Measurements from ENCODE around the gene ZNF747.
A peak's percentile ranks its signal among the peaks of the same experiment; 100 is the strongest.

Gene ZNF747

DNA sequence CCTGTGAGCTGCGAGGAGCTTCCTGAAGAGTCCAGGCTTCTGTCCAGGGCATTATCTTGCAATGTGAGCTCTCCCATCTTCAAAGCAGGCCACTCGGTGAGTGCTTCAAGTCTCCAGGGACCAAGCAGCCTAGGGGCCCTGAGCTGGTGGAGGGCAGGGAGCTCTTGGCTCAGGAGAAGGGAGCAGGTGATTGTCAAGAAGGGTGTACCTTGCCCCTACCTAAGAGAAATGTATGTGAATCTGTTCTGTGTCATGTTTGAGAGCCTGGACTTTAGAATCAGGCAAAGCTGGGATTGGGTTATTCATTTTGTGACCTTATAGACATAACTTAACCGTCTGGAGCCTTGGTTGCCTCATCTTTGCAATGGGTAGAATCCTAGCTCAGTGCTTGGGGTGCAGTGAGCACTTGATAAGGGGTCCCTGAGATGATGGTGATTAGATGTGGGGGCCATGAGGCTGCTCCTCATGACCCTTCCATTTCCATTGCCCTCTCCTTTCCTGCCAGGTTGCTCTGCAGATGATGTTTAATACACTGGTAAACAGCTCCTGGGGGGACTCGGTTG is 24.2 kb downstream of the ZNF747 start:
- no peak for DNase-seq

- no peak for DNase-seq
Observed at GRCh38 chr16:30509081-30509765, 25.4 kb downstream of the ZNF747 start.

- no peak for DNase-seq
Observed at GRCh38 chr16:30503403-30504296, 31.0 kb downstream of the ZNF747 start.

DNA sequence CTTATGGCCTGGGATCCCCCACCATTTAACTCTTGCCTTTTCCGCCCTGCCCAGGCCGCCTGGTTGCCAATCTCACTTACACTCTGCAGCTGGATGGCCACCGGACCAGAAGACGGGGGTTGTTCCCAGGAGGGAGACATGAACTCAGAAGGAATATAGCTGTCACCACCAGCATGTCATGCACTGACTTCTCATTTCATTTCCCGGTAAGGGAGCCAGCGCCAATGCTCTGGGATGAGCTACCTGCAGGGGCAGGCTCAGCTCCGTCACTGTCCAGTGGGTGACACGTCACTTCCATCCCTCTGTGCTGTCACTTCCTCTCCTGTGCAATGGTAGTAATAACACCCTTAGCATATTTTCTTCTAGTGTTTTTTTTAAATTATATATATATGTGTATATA is 35.4 kb downstream of the ZNF747 start:
- no peak for DNase-seq

DNA sequence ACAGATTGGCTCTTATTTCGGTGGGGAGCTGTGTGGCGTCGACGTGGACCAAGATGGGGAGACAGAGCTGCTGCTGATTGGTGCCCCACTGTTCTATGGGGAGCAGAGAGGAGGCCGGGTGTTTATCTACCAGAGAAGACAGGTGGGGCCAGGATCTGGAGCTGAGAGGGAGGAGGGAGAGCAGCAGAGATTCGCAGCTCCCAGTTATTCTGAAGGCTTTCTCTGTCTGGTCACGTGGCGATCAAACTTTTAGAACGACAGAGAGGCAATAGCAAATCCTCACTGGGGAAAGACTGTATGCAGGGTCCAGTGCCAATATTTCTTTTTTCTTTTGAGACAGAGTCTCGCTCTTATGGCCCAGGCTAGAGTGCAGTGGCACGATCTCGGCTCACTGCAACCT is 39.9 kb downstream of the ZNF747 start:
- DNase-seq, result no peak

- no peak for DNase-seq
Observed at GRCh38 chr16:30493941-30494488, 40.6 kb downstream of the ZNF747 start.

DNA sequence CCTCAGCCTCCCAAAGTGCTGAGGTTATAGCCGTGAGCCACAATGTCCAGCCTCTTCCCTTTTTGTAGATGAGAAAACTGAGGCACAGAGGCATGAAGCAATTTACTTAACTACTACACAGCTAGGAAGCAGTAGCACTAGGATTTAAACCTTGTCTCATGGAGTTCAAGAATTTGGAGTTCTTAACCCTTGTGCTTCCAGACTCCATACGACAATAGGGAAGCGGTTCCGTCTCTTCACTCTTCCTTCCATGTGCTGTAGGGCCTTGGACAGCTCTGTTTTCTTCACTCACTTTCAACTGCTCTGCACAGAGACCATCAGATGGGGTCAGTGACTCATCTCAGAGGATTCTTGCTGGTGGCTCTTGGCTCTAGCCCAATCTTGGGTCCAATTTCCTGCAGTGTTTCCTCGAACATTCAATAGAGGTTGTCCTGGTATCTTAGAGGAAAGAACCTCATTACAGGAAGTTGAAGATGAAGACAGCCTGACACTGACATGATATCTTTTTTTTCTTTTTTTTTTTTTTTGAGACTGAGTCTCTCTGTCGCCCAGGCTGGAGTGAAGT is 42.8 kb downstream of the ZNF747 start:
- peak; percentile 19 for DNase-seq

DNA sequence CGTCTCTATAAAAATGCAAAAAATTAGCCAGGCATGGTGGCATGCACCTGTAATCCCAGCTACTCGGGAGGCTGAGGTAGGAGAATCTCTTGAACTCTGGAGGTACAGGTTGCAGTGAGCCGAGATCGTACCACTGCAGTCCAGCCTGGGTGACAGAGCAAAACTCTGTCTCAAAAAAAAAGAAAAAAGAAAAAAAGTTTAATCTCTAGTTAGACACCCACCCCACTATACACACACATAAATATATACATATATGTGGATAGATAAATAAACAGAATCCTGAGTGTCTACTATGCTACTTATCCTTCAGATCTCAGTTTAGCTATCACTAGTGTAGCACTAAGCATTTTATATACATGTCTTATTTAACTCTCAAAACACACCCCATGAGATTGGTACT is 43.4 kb downstream of the ZNF747 start:
- DNase-seq, result no peak

- DNase-seq, result no peak
Observed at GRCh38 chr16:30490210-30490609, 44.4 kb downstream of the ZNF747 start.

DNA sequence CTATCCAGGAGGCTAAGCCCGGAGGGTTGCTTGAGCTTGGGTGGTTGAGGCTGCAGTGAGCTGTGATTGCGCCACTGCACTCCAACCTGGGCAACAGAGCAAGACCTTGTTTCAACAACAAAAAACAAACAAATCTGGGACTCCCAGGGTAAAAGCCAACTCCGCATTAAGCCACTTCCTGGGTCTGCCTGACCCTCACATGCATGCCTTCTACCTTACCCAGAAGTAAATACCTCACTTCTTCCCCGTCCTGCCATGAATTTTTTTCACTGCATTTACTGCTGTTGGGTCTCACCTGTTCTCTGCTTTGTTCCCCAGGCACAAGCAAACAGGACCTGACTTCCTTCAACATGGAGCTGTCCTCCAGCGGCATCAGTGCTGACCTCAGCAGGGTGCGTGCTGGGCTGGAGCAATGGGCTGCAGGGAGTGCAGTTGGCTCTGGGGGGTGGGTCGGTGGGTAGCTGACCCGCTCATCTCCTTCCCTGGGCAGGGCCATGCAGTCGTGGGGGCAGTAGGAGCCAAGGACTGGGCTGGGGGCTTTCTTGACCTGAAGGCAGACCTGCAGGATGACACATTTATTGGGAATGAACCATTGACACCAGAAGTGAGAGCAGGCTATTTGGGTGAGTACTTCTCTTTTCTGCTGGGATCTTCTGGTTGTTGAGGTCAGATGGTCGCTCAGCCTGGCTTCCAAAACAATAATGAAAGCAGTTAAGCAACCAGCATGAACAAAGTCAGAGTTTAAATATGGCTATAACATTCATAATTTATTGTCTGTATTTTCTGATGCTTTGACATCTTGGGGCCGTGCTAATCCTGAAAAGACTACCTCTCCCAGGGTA is 45.7 kb downstream of the ZNF747 start:
- DNase-seq, result no peak

GRCh38 chr16:30485818-30486436 is 48.7 kb downstream of the ZNF747 start:
- no peak for DNase-seq

DNA sequence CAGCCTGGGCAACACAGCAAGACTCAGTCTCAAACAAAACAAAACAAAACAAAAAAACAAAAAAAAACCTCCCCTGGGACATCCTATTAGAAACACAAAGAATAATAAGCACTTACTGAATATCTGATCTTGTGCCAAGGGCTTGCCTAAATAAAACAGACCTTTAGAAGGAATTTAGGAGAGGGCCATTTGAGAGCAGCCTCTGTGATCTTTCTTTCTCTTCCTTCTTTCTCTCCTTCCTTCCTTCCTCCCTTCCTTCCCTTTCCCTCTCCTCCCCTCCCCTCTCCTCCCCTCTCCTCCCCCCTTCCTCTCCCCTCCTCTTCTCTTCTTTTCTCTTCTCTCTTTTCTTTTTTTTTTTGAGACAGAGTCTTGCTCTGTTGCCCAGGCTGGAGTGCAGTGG is 49.8 kb downstream of the ZNF747 start:
- DNase-seq, result no peak

DNA sequence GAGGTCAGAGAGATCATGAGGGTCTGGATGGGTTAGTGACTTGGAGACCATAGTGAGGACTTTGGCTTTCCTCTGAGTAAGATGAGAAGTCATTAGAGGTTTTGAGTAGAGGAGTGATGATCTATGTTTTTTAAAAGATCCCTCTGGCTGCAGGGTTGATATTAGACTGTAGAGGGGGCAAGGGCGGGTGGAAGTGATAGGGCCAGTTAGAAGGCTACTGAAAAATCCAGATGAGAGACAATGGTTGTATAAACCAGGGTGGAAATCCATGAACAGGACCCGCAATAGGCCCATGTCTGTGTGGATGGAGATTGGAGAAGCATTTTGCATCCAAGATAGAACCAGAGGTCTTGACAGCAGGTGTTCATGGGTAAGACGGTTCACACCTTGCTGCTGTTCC is 52.3 kb downstream of the ZNF747 start:
- no peak for DNase-seq

DNA sequence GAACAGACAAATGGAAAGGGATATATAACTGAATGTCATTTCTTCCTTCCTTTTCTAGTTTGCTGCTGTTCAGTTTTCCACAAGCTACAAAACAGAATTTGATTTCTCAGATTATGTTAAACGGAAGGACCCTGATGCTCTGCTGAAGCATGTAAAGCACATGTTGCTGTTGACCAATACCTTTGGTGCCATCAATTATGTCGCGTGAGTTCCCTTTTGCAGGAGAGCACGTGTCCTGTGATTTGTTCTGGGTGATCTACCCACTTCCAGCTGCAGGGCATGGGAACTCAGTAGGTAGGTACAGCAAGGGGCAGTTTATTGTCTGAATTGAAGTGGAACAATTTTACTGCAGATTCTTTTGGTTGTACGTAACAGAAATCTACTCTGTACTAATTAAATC is 53.3 kb downstream of the ZNF747 start:
- no peak for DNase-seq
